Measurements from ENCODE around the gene TMEM179.

- TF ChIP-seq, protein P1, sequence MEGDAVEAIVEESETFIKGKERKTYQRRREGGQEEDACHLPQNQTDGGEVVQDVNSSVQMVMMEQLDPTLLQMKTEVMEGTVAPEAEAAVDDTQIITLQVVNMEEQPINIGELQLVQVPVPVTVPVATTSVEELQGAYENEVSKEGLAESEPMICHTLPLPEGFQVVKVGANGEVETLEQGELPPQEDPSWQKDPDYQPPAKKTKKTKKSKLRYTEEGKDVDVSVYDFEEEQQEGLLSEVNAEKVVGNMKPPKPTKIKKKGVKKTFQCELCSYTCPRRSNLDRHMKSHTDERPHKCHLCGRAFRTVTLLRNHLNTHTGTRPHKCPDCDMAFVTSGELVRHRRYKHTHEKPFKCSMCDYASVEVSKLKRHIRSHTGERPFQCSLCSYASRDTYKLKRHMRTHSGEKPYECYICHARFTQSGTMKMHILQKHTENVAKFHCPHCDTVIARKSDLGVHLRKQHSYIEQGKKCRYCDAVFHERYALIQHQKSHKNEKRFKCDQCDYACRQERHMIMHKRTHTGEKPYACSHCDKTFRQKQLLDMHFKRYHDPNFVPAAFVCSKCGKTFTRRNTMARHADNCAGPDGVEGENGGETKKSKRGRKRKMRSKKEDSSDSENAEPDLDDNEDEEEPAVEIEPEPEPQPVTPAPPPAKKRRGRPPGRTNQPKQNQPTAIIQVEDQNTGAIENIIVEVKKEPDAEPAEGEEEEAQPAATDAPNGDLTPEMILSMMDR (IDR thresholded peaks at IDR 0.05): no peak
- TF ChIP-seq TCF7L2 (IDR thresholded peaks at IDR 0.05; ENCODE audit: low read depth, low read length): no peak
Measured at GRCh38 chr14:104551851-104552737, 52.5 kb downstream of the TMEM179 start.
